8988T (cell line): ENCODE measurements around the gene GKN2.
"Not testable (repeated sequence)": the region's sequence is repeated elsewhere in the genome, so short reads cannot be mapped to it uniquely, and the experiment has no call there.

Experiments
- DNase-seq: peaks from one replicate; pipeline ENCODE4 v3.0.0; 2011

GKN2 gene

GRCh38 chr2:68917034-68917718 is 35.5 kb downstream of the GKN2 start:
- DNase-seq = no peak

GRCh38 chr2:68916226-68916625 is 36.5 kb downstream of the GKN2 start:
- DNase-seq = no peak

GRCh38 chr2:68915393-68915792 is 37.3 kb downstream of the GKN2 start:
- DNase-seq = no peak

- DNase-seq = no peak
These were observed 39.3 kb downstream of the GKN2 start for GRCh38 chr2:68913359-68913758.

DNA sequence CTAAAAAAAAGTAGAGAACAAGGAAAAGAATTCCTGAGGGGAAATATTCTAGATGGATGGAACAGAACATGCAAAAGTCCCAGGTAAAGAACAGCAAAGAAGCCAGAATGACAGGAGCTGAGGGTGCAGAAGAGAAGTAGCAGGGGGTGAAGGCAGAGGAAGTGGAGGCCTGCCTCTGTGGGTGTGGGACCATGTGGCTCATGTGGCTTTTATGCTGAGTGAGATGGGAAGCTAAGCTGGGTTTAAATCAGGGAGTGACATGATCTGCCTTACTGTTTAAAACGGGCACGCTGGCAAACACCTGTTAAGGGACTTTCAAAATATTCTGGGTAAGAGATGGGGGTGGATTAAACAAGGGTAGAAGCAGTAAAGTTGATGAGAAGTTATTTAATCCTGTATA is 40.0 kb downstream of the GKN2 start:
- no peak for DNase-seq

DNA sequence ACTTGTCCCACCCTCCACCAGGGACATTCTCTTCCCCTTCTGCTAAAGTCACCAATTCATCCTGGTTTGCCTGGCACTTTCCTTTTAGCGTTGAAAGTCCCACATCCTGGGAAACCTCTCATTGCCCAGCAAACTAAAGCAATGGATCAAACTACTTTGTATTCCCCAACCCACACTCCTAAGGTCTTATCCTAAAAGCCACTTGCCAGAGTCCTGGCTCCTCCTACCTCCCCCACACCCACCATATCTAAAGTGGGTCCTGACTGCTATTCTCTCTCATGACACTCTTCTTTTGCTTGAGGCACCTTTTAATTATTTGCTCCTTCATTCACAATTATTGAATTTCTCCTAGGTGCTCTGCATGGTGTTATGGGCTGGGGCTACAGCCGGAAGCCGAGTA is 40.6 kb downstream of the GKN2 start:
- DNase-seq = no peak

- no peak for DNase-seq
These were observed 41.0 kb downstream of the GKN2 start for GRCh38 chr2:68911709-68912108.

DNA sequence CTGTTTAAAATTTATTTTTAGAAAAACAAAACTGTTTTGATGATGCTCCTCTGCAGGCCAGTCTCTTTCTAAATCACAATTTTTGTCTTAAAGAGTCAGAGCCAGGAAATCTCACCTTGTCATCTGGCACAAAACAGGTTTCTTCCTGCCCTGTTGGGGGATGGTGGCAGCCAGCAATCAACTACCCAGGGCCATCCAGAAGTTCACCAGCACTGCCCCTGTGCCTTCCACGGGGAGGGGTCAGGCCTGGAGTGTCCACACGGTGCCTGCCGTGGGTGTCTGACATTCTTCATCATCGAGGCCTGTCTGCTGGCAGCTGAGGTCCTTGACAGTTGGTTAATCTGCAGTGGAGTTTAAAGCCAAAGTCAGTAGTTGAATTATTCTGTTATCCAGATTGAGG is 41.4 kb downstream of the GKN2 start:
- DNase-seq = no peak

DNA sequence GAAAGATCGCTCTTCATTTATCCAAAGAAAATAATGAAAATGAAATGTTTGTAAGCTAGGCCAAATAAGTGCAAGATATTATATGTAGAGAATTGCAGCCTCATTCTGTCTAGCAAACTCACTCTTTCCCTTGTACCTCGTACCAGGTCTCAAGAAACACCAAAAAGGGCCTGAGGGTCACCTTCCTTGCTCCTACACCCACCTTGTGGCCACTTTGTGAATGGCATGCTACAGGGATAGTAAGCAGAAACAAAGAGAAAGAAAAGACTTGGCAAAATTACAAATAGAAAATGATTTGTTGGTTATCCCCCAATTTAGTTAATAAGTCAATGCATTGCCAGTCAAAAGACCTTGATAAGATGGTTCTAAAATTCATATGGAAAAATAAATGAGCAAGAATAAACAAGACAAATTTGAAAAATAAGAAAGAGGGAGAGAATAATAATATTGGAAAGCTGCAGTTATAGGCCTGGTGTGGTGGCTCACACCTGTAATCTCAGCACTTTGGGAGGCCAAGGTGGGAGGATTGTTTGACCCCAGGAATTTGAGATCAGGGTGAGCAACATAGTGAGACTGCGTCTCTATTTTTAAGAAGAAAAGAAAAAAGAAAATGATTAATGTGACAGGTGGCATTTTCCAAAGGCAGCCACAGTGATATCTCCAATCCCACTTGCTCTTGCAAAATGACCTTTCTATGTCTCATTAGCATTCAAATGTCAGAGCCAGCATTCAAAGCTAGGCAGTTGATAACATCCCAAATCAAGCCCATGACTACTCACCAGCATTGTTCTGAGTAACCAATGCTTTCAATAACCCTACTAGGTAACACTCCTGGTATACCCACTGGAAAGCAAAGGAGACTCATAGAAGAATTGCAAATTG is 42.7 kb downstream of the GKN2 start:
- DNase-seq = no peak

DNA sequence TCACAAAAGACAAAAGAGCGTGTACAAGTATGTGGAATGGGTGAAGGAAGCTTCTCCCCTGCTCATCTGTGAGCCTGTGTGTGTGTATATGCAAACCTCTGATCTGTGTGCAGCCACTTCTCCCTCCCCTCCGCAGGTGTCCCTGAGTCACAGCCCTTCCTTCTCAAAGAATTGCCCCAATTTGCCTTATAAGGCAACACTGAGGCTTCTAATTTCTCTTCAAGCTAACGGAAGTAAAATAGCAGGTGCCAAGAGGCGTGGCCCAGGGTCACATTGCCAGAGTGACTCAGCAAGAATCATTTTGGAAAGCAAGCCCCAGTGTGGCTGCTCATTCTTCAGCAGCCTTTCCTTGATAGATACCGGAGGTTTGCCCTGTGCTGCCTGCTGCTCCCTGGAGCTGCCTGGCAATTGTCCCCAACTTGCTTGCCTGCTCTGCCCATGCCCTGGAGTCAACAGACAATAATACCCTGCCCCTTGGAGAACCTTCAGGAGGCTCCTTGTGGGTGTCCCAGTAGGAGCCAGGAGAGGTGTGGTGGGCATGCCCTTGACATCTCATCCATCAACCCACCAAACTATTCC is 44.2 kb downstream of the GKN2 start:
- no peak for DNase-seq

GRCh38 chr2:68907920-68908253 is 44.8 kb downstream of the GKN2 start:
- DNase-seq = no peak

DNA sequence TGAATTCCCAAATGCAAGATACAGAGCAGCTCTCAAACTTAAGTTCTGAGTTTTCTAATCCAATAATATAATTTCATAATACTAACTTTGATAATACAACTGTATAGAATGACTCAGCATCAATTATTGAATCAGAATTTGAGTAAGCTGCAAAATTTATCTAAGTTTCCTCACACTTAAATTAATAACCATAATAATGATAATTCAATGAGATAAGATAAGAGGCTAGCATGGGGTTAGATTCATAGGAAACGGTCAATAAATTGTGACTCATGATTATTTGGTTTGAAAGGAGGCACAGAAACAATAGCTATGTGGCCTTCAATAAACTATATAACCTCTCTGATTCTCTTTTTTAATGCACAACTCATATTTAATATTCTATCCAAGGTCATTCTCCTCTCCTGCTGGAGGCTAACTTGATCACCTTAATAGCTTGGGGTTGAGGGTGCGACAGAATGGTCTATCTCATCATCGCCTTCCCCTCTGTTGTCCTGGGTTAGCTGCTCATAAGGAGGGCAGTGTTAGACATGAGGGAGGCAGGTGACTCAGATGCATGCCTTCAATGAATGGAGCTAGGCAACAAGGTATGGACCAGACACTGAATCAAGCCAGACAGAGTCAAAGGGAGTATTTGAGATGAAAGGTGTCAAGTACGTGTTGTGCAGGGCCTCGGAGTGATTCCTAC is 45.3 kb downstream of the GKN2 start:
- DNase-seq = no peak

GRCh38 chr2:68906716-68907115 is 46.0 kb downstream of the GKN2 start:
- DNase-seq = no peak

- DNase-seq = no peak
These were observed 47.6 kb downstream of the GKN2 start for GRCh38 chr2:68905116-68905515.

- DNase-seq = no peak
These were observed 51.1 kb downstream of the GKN2 start for GRCh38 chr2:68901561-68901960.

GRCh38 chr2:68901199-68901514 is 51.5 kb downstream of the GKN2 start:
- DNase-seq = no peak

GRCh38 chr2:68900496-68901198 is 52.0 kb downstream of the GKN2 start:
- DNase-seq = no peak

- DNase-seq = not testable (repeated sequence)
These were observed 56.7 kb downstream of the GKN2 start for GRCh38 chr2:68895981-68896380.
